ENCODE measurements around the gene DCDC1.

GRCh38 chr11:31325160-31325559, 44.4 kb downstream of the DCDC1 start:
- TF ChIP-seq, protein P1, sequence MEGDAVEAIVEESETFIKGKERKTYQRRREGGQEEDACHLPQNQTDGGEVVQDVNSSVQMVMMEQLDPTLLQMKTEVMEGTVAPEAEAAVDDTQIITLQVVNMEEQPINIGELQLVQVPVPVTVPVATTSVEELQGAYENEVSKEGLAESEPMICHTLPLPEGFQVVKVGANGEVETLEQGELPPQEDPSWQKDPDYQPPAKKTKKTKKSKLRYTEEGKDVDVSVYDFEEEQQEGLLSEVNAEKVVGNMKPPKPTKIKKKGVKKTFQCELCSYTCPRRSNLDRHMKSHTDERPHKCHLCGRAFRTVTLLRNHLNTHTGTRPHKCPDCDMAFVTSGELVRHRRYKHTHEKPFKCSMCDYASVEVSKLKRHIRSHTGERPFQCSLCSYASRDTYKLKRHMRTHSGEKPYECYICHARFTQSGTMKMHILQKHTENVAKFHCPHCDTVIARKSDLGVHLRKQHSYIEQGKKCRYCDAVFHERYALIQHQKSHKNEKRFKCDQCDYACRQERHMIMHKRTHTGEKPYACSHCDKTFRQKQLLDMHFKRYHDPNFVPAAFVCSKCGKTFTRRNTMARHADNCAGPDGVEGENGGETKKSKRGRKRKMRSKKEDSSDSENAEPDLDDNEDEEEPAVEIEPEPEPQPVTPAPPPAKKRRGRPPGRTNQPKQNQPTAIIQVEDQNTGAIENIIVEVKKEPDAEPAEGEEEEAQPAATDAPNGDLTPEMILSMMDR (IDR thresholded peaks at IDR 0.05), result no peak
- no peak for TF ChIP-seq POLR2A (IDR thresholded peaks at IDR 0.05)

Measured in adrenal gland (tissue), 5 donors.